Keratinocyte (primary cell): ENCODE measurements around the gene TMCO4. TPM values are rescaled to one million over a fixed set of nuclear protein-coding genes. Genes with fewer than 3 reads are reported as not detected.

ENCODE experiments used
- DNase-seq: peaks from one replicate; pipeline ENCODE4 v3.0.0-alpha.2; 2011; ENCODE audit warnings: low read depth, missing footprints, low spot score
- FAIRE-seq: peaks from 2 replicates; lab custom pipeline; 2011; peaks lifted over from hg19 to GRCh38; lab: Jason Lieb, UNC
- H2AFZ ChIP-seq: 2 replicates; pipeline ENCODE4 v1.6.0; 2012; ENCODE audit warnings: low read length, control low read depth, inconsistent platforms; ENCODE audit not compliant: control insufficient read depth
- H3K27ac ChIP-seq: 2 replicates; pipeline ENCODE4 v1.5.1; 2011; ENCODE audit warnings: low read length; ENCODE audit not compliant: control insufficient read depth, insufficient read depth
- H3K27me3 ChIP-seq: 3 replicates; pipeline ENCODE4 v1.6.0; 2011; ENCODE audit warnings: low read length; ENCODE audit not compliant: control insufficient read depth, insufficient read depth; ENCODE audit errors: extremely low read depth
- H3K36me3 ChIP-seq, 2 experiments: 2 replicates in 1 of 2; 3 replicates in 1 of 2; pipeline ENCODE4 v1.5.1; 2011; ENCODE audit warnings: low read length in 2 of 2, mild to moderate bottlenecking in 1 of 2; ENCODE audit not compliant: control insufficient read depth in 2 of 2, insufficient read depth in 2 of 2; ENCODE audit errors: extremely low read depth in 1 of 2
- H3K4me1 ChIP-seq: 3 replicates; pipeline ENCODE4 v1.5.1; 2011; ENCODE audit warnings: low read length; ENCODE audit not compliant: control insufficient read depth, insufficient read depth; ENCODE audit errors: extremely low read depth
- H3K4me2 ChIP-seq: 3 replicates; pipeline ENCODE4 v1.6.0; 2011; ENCODE audit warnings: low read depth, low read length; ENCODE audit not compliant: control insufficient read depth, insufficient read depth; ENCODE audit errors: extremely low read depth
- H3K4me3 ChIP-seq, 3 experiments: fragments of 200-600 bp in 1 of 3; sonication (generic) in 1 of 3; 2 replicates in 2 of 3; 3 replicates in 1 of 3; pipeline ENCODE4 v1.5.1; 2011 to 2016; ENCODE audit warnings: low read length in 3 of 3, mild to moderate bottlenecking in 3 of 3, control low read depth in 2 of 3, inconsistent platforms in 1 of 3, low read depth in 1 of 3, mixed read lengths in 1 of 3, mixed run types in 1 of 3, moderate library complexity in 1 of 3; ENCODE audit not compliant: control insufficient read depth in 2 of 3, insufficient read depth in 2 of 3; ENCODE audit errors: extremely low read depth in 1 of 3
- H3K79me2 ChIP-seq: 2 replicates; pipeline ENCODE4 v1.6.0; 2012; ENCODE audit warnings: low read length; ENCODE audit not compliant: control insufficient read depth, insufficient read depth
- H3K9ac ChIP-seq: 3 replicates; pipeline ENCODE4 v1.6.0; 2011; ENCODE audit warnings: low read length; ENCODE audit not compliant: control insufficient read depth, insufficient read depth; ENCODE audit errors: extremely low read depth
- H3K9me1 ChIP-seq: 3 replicates; pipeline ENCODE4 v1.6.0; 2011; ENCODE audit warnings: low read length; ENCODE audit not compliant: control insufficient read depth, insufficient read depth; ENCODE audit errors: extremely low read depth
- H3K9me3 ChIP-seq: 2 replicates; pipeline ENCODE4 v1.5.1; 2012; ENCODE audit warnings: low read depth, low read length; ENCODE audit not compliant: control insufficient read depth
- H4K20me1 ChIP-seq: 3 replicates; pipeline ENCODE4 v1.6.0; 2011; ENCODE audit warnings: low read length; ENCODE audit not compliant: control insufficient read depth, insufficient read depth; ENCODE audit errors: extremely low read depth
- CTCF ChIP-seq, 3 experiments: IDR thresholded peaks in 1 of 3; conservative IDR thresholded peaks in 1 of 3; optimal IDR thresholded peaks in 1 of 3; 2 replicates in 2 of 3; 3 replicates in 1 of 3; pipeline versions ENCODE3 to v1.5.1; 2011; ENCODE audit warnings: low read length in 3 of 3, mild to moderate bottlenecking in 3 of 3, moderate library complexity in 2 of 3, control low read depth in 1 of 3, inconsistent platforms in 1 of 3; ENCODE audit not compliant: insufficient read depth in 2 of 3; ENCODE audit errors: extremely low read depth in 1 of 3
- EZH2 ChIP-seq: IDR thresholded peaks from one replicate; pipeline ENCODE4 v1.6.1; 2012; ENCODE audit warnings: inconsistent platforms, mild to moderate bottlenecking, low read length, moderate library complexity
- dilution Hi-C: fragments of 300-500 bp; cut with MboI; formaldehyde crosslinking; loops from one replicate; pipeline ENCODE4 v1.7.0; 2020; ENCODE audit warnings: low sequenced_read_pairs; ENCODE audit not compliant: extremely low pct_ligation_motif_present
- polyA plus RNA-seq, 5 experiments: library from polyadenylated mRNA; depleted of rRNA in 3 of 5; stranded (reverse) in 3 of 5; stranded (forward) in 1 of 5; unstranded in 1 of 5; fragments of >200 nt; gene quantifications; 1 replicate in 1 of 5; 2 replicates in 3 of 5; 3 replicates in 1 of 5; pipeline versions ENCODE4 v1.2.1 to v1.2.3, GENCODE V29; 2011 to 2012; ENCODE audit warnings: missing spikeins in 2 of 5, low read depth in 1 of 5, low replicate concordance in 1 of 5

Gene TMCO4
- polyA plus RNA-seq, 1 donor (not counting 4 experiments of a cell fraction or from before 2014, with no cell fraction given): 1.2 TPM

GRCh38 chr1:19800076-19800804 is 524 bp upstream of the TMCO4 start:
- dilution Hi-C loops: no loop called here
- Histone ChIP-seq H3K4me1 (peaks cover 3% of the 10 kb centered on the region), H3K9me1 (no peaks in the 10 kb centered on the region), H3K9me3 (no peaks in the 10 kb centered on the region), H4K20me1 (no peaks in the 10 kb centered on the region), H3K4me2 (peak overlapping the region; percentile 74), H3K36me3 (no peaks in the 10 kb centered on the region), H2AFZ (peak overlapping the region; percentile 83), H3K79me2 (no peaks in the 10 kb centered on the region), H3K27ac (no peak overlapping the region), H3K27me3 (peaks cover 10% of the 10 kb centered on the region), H3K9ac (peak overlapping the region; percentile 61), H3K4me3 (peak overlapping the region; percentile 29 to 72 (median 69))
- peak; percentile 66 for FAIRE-seq
- no peak for TF ChIP-seq EZH2
- TF ChIP-seq CTCF (optimal IDR thresholded peaks at IDR 0.05 in 1 of 3, IDR thresholded peaks at IDR 0.05 in 1 of 3, conservative IDR thresholded peaks at IDR 0.05 in 1 of 3; ENCODE audit: extremely low read depth in 1 of 3, insufficient read depth in 2 of 3, low read length in 3 of 3): no peak
- no peak for DNase-seq

- H3K4me1 ChIP-seq: peaks cover 3% of the 10 kb centered on the region
- no peak overlapping the region for H3K9ac ChIP-seq
- no peak overlapping the region for H2AFZ ChIP-seq
- H3K36me3 ChIP-seq: no peaks in the 10 kb centered on the region
- H3K27ac ChIP-seq: no peak overlapping the region
- H3K4me3 ChIP-seq: peak overlapping the region in 1 of 3 experiments; percentile 30
- FAIRE-seq (no peak), DNase-seq (no peak)
- no peaks in the 10 kb centered on the region for H3K9me1 ChIP-seq
- peaks cover 6% of the 10 kb centered on the region for H3K27me3 ChIP-seq
- no peaks in the 10 kb centered on the region for H3K79me2 ChIP-seq
- no peaks in the 10 kb centered on the region for H4K20me1 ChIP-seq
- H3K4me2 ChIP-seq: peak overlapping the region; percentile 74
- no peaks in the 10 kb centered on the region for H3K9me3 ChIP-seq
- TF ChIP-seq CTCF (optimal IDR thresholded peaks at IDR 0.05 in 1 of 3, IDR thresholded peaks at IDR 0.05 in 1 of 3, conservative IDR thresholded peaks at IDR 0.05 in 1 of 3; ENCODE audit: extremely low read depth in 1 of 3, insufficient read depth in 2 of 3, low read length in 3 of 3): no peak
- no peak for TF ChIP-seq EZH2
- dilution Hi-C loops: no loop called here
Observed at GRCh38 chr1:19798486-19799229, 1.1 kb downstream of the TMCO4 start.
